GM19463 (cell line): ENCODE results near the gene NR2E1.

ENCODE experiments used
- ATAC-seq: cut with Tn5 transposase; IDR thresholded peaks from one replicate; pipeline ENCODE4 v1.9.1; 2021; ENCODE audit warnings: mild to moderate bottlenecking, moderate library complexity; ENCODE audit not compliant: unreplicated experiment

NR2E1 gene

GRCh38 chr6:108207013-108207412, 41.2 kb downstream of the NR2E1 start:
- ATAC-seq = no peak

GRCh38 chr6:108209738-108210137, 43.9 kb downstream of the NR2E1 start:
- ATAC-seq = no peak

- no peak for ATAC-seq
These were observed 44.7 kb downstream of the NR2E1 start for GRCh38 chr6:108210556-108210955.

GRCh38 chr6:108211671-108212070, 45.8 kb downstream of the NR2E1 start:
- ATAC-seq = no peak

GRCh38 chr6:108222064-108222463, 56.2 kb downstream of the NR2E1 start:
- no peak for ATAC-seq

GRCh38 chr6:108222504-108222903, 56.7 kb downstream of the NR2E1 start:
- no peak for ATAC-seq

- ATAC-seq = no peak
These were observed 61.5 kb downstream of the NR2E1 start for GRCh38 chr6:108227290-108227689.

- no peak for ATAC-seq
These were observed 62.6 kb downstream of the NR2E1 start for GRCh38 chr6:108228416-108228815.

- no peak for ATAC-seq
These were observed 69.3 kb downstream of the NR2E1 start for GRCh38 chr6:108235127-108235526.

GRCh38 chr6:108236791-108237190, 71.0 kb downstream of the NR2E1 start:
- ATAC-seq = no peak

- no peak for ATAC-seq
These were observed 72.5 kb downstream of the NR2E1 start for GRCh38 chr6:108238322-108238721.
